HEK293T (cell line): ENCODE data around the gene MAZ.

Experiments used
- ARNT ChIP-seq: fragments of 450-650 bp; IDR thresholded peaks from 2 replicates; pipeline ENCODE4 v1.6.1; 2017; ENCODE audit warnings: mild to moderate bottlenecking
- BHLHE40 ChIP-seq: fragments of 450-650 bp; IDR thresholded peaks from 2 replicates; pipeline ENCODE4 v1.6.1; 2016; ENCODE audit warnings: mild to moderate bottlenecking, moderate library complexity, borderline replicate concordance
- CTBP1 ChIP-seq: fragments of 450-650 bp; IDR thresholded peaks from 2 replicates; pipeline ENCODE4 v1.6.1; 2016; ENCODE audit warnings: borderline replicate concordance
- ELF4 ChIP-seq: fragments of 450-650 bp; IDR thresholded peaks from 2 replicates; pipeline ENCODE4 v1.6.1; 2017; ENCODE audit warnings: antibody characterized with exemption
- FOXA1 ChIP-seq: fragments of 450-650 bp; IDR thresholded peaks from 2 replicates; pipeline ENCODE4 v1.6.1; 2016; ENCODE audit warnings: mild to moderate bottlenecking
- FOXK2 ChIP-seq: fragments of 450-650 bp; IDR thresholded peaks from 2 replicates; pipeline ENCODE4 v1.6.1; 2016; ENCODE audit warnings: mild to moderate bottlenecking
- FOXM1 ChIP-seq: fragments of 450-650 bp; IDR thresholded peaks from 2 replicates; pipeline ENCODE4 v1.6.1; 2017; ENCODE audit warnings: mild to moderate bottlenecking, borderline replicate concordance
- HDGF ChIP-seq: fragments of 450-650 bp; IDR thresholded peaks from 2 replicates; pipeline ENCODE4 v1.6.1; 2017; ENCODE audit warnings: antibody characterized with exemption, borderline replicate concordance
- L3MBTL2 ChIP-seq: fragments of 450-650 bp; conservative IDR thresholded peaks from 2 replicates; pipeline ENCODE4 v1.6.1; 2016; ENCODE audit warnings: mild to moderate bottlenecking
- LEF1 ChIP-seq: fragments of 450-650 bp; IDR thresholded peaks from 2 replicates; pipeline ENCODE4 v1.6.1; 2017; ENCODE audit warnings: mild to moderate bottlenecking, borderline replicate concordance
- NFRKB ChIP-seq: fragments of 450-650 bp; IDR thresholded peaks from 2 replicates; pipeline ENCODE4 v1.6.1; 2016; ENCODE audit warnings: mild to moderate bottlenecking, moderate library complexity
- SP1 ChIP-seq: fragments of 450-650 bp; IDR thresholded peaks from 2 replicates; pipeline ENCODE4 v1.6.1; 2017
- TARDBP ChIP-seq: fragments of 450-650 bp; IDR thresholded peaks from 2 replicates; pipeline ENCODE4 v1.6.1; 2016
- TF ChIP-seq, protein P1 (sequence below): fragments of 450-650 bp; IDR thresholded peaks from 2 replicates; pipeline ENCODE4 v1.6.1; 2016

GRCh38 chr16:29791845-29792807 lies 14.2 kb upstream of the MAZ start:
- TF ChIP-seq FOXM1 (no peak), BHLHE40 (no peak), LEF1 (no peak), ARNT (no peak), ELF4 (no peak), FOXA1 (no peak), TARDBP (no peak), SP1 (no peak), NFRKB (no peak), FOXK2 (no peak), CTBP1 (no peak), HDGF (no peak), L3MBTL2 (no peak)
- TF ChIP-seq, protein P1, sequence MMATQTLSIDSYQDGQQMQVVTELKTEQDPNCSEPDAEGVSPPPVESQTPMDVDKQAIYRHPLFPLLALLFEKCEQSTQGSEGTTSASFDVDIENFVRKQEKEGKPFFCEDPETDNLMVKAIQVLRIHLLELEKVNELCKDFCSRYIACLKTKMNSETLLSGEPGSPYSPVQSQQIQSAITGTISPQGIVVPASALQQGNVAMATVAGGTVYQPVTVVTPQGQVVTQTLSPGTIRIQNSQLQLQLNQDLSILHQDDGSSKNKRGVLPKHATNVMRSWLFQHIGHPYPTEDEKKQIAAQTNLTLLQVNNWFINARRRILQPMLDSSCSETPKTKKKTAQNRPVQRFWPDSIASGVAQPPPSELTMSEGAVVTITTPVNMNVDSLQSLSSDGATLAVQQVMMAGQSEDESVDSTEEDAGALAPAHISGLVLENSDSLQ = no peak
